K562 (cell line): Measurements from ENCODE around the gene CFAP70. TPM values are rescaled to one million over a fixed set of nuclear protein-coding genes. Genes with fewer than 3 reads are reported as not detected.

Source experiments
- C11orf30 ChIP-seq: fragments of 450-650 bp; IDR thresholded peaks from 2 replicates; pipeline ENCODE4 v1.6.1; 2016; ENCODE audit warnings: low read depth, mild to moderate bottlenecking
- ELF1 ChIP-seq: fragments of 200-800 bp; sonication (Bioruptor generic); IDR thresholded peaks from 2 replicates; pipeline ENCODE4 v1.6.1; 2016; ENCODE audit warnings: missing genetic modification characterization, missing compliant biosample characterization
- ELF4 ChIP-seq: fragments of 450-650 bp; formaldehyde crosslinking; IDR thresholded peaks from 2 replicates; pipeline ENCODE4 v1.4.0; 2022; ENCODE audit warnings: missing genetic modification characterization
- FOSL1 ChIP-seq: fragments of 200-800 bp; sonication (Bioruptor generic); conservative IDR thresholded peaks from 2 replicates; pipeline ENCODE4 v1.6.1; 2016; ENCODE audit warnings: missing genetic modification characterization, missing compliant biosample characterization
- GABPA ChIP-seq: fragments of 200-800 bp; sonication (Bioruptor generic); conservative IDR thresholded peaks from 2 replicates; pipeline ENCODE4 v1.6.1; 2016; ENCODE audit warnings: low read depth, missing genetic modification characterization, missing compliant biosample characterization
- HLTF ChIP-seq: fragments of 450-650 bp; IDR thresholded peaks from 2 replicates; pipeline ENCODE4 v1.6.1; 2016
- MEIS2 ChIP-seq: fragments of 450-650 bp; IDR thresholded peaks from 2 replicates; pipeline ENCODE4 v1.6.1; 2014; ENCODE audit warnings: mild to moderate bottlenecking; ENCODE audit not compliant: partially characterized antibody
- NCOA1 ChIP-seq: fragments of 450-650 bp; IDR thresholded peaks from 2 replicates; pipeline ENCODE4 v1.6.1; 2016; ENCODE audit warnings: low read depth
- PCBP1 ChIP-seq: fragments of 200-400 bp; formaldehyde crosslinking; IDR thresholded peaks from 2 replicates; pipeline ENCODE4 v1.6.1; 2018; ENCODE audit warnings: mild to moderate bottlenecking, low read depth, low read length; ENCODE audit not compliant: poor library complexity, severe bottlenecking
- POLR2AphosphoS5 ChIP-seq: IDR thresholded peaks from 2 replicates; pipeline ENCODE4 v1.6.1; 2011; ENCODE audit warnings: mild to moderate bottlenecking, low read depth, low read length, moderate library complexity; ENCODE audit not compliant: control insufficient read depth, insufficient read depth
- PURB ChIP-seq: sonication (generic); formaldehyde crosslinking; IDR thresholded peaks from 2 replicates; pipeline ENCODE4 v1.9.0; 2021; ENCODE audit warnings: low read depth, mild to moderate bottlenecking, missing genetic modification reagents
- SRSF3 ChIP-seq: fragments of 200-400 bp; formaldehyde crosslinking; IDR thresholded peaks from 2 replicates; pipeline ENCODE4 v1.6.1; 2016; ENCODE audit warnings: mild to moderate bottlenecking, low read length, moderate library complexity; ENCODE audit not compliant: insufficient read depth
- ZKSCAN1 ChIP-seq: fragments of 150-350 bp; IDR thresholded peaks from 2 replicates; pipeline ENCODE4 v1.6.1; 2016; ENCODE audit warnings: low read depth, low read length
- ZNF224 ChIP-seq: sonication (generic); formaldehyde crosslinking; IDR thresholded peaks from 2 replicates; pipeline ENCODE4 v1.8.0; 2022; ENCODE audit warnings: mild to moderate bottlenecking, missing genetic modification reagents
- ZNF785 ChIP-seq: fragments of 250-450 bp; sonication (Bioruptor Pico); IDR thresholded peaks from 2 replicates; pipeline ENCODE4 v1.4.0; 2020; ENCODE audit warnings: mild to moderate bottlenecking
- polyA plus RNA-seq, 8 experiments: library from polyadenylated mRNA; depleted of rRNA in 4 of 8; stranded (reverse) in 5 of 8; unstranded in 3 of 8; fragments of >200 nt; fragmentation: Nextera tagmentation in 2 of 8; fragmentation: Illumina TruSeq in 1 of 8; extraction: Ambion mirVana in 2 of 8; extraction: Trizol in 1 of 8; gene quantifications; 2 replicates each; pipeline versions ENCODE4 v1.2.1 to v1.2.3, GENCODE V29; 2011 to 2014; ENCODE audit warnings: inconsistent platforms in 1 of 8, missing spikeins in 1 of 8
- total RNA-seq, 7 experiments: library from RNA; depleted of rRNA in 6 of 7; stranded (reverse); fragments of >200 nt in 6 of 7; fragmentation: Illumina TruSeq in 2 of 7; extraction: Trizol in 2 of 7; gene quantifications; 2 replicates each; pipeline versions ENCODE4 v1.2.1 to v1.2.3, GENCODE V29; 2011 to 2021; ENCODE audit warnings: low replicate concordance in 1 of 7
- TF ChIP-seq, protein P1 (sequence below), 2 experiments: fragments of 450-650 bp in 1 of 2; sonication (generic) in 1 of 2; formaldehyde crosslinking; conservative IDR thresholded peaks; 2 replicates each; pipeline versions ENCODE4 v1.4.0 to v1.8.1; 2020 to 2022; ENCODE audit warnings: mild to moderate bottlenecking in 1 of 2, missing genetic modification reagents in 1 of 2
- TF ChIP-seq, protein P2 (sequence below): fragments of 250-450 bp; sonication (Bioruptor Pico); IDR thresholded peaks from 2 replicates; pipeline ENCODE4 v1.9.0; 2021; ENCODE audit warnings: mild to moderate bottlenecking
- TF ChIP-seq, protein P3 (sequence below), 3 experiments: IDR thresholded peaks in 2 of 3; conservative IDR thresholded peaks in 1 of 3; 2 replicates each; pipeline ENCODE4 v1.5.1; 2011 to 2012; ENCODE audit warnings: low read length in 3 of 3, mild to moderate bottlenecking in 3 of 3, control low read depth in 2 of 3, improper control_type of control experiment in 1 of 3, inconsistent platforms in 1 of 3, low read depth in 1 of 3, mixed read lengths in 1 of 3, moderate library complexity in 1 of 3; ENCODE audit not compliant: insufficient read depth in 2 of 3
- TF ChIP-seq, protein P4 (sequence below): sonication (generic); formaldehyde crosslinking; IDR thresholded peaks from 2 replicates; pipeline ENCODE4 v1.8.1; 2023; ENCODE audit warnings: mild to moderate bottlenecking, missing genetic modification reagents
- TF ChIP-seq, protein P5 (sequence below): sonication (generic); formaldehyde crosslinking; IDR thresholded peaks from 2 replicates; pipeline ENCODE4 v1.8.1; 2023; ENCODE audit warnings: mild to moderate bottlenecking, missing genetic modification reagents, moderate library complexity
- TF ChIP-seq, protein P6 (sequence below): fragments of 250-450 bp; sonication (Bioruptor Pico); IDR thresholded peaks from 2 replicates; pipeline ENCODE4 v1.5.0; 2020; ENCODE audit warnings: mild to moderate bottlenecking

The CFAP70 gene
- total and polyA plus RNA-seq, 9 of the 15 experiments (the other 6 are each of a cell fraction or from before 2014, with no cell fraction given) = 0.27 to 1.6 (median 0.86) TPM

DNA sequence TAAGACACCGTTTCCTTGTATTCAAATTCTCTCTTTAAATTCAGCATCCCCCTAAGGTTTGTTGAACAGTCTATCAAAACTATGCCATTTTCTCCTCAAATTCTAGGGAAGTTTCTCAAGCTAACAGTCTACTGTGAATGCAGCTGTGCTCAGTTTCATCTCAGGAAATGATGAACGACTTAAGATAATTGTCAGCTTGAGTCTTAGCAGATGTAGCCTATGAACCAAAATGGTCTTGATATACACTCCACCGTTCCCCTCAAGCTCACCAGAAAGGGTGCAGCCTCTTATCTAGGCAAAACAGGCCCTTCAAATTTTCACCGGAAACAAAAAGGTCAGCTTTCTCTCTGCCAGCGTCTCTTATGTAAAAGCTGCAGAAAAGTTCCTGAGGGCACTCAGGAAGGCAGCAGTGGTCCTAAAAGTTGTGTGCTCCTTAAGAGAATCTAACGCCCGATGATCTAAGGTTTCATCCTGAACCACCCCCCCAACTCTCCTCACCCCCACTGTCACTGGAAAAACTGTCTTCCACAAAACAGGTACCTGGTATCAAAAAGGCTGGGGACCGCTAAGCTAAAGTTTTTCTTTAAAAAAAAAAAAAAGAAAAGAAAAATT is 113.7 kb downstream of the CFAP70 start (continued):
- TF ChIP-seq, protein P1, sequence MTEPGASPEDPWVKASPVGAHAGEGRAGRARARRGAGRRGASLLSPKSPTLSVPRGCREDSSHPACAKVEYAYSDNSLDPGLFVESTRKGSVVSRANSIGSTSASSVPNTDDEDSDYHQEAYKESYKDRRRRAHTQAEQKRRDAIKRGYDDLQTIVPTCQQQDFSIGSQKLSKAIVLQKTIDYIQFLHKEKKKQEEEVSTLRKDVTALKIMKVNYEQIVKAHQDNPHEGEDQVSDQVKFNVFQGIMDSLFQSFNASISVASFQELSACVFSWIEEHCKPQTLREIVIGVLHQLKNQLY (CRISPR knock-in tag; conservative IDR thresholded peaks at IDR 0.05) = no peak
- peak; percentile 75; the same call in 1 of the 2 replicates for TF ChIP-seq NCOA1
- no peak for TF ChIP-seq ELF1 (tag)
- peak; percentile 33; the same call in 1 of the 2 replicates for TF ChIP-seq ZKSCAN1
- peak; percentile 45; the same call in 1 of the 2 replicates for TF ChIP-seq FOSL1 (tag)
- TF ChIP-seq HLTF = peak; percentile 63; the same call in 1 of the 2 replicates
- no peak for TF ChIP-seq ZNF224 (CRISPR knock-in tag)
- peak; percentile 99 for TF ChIP-seq MEIS2
- TF ChIP-seq, protein P2, sequence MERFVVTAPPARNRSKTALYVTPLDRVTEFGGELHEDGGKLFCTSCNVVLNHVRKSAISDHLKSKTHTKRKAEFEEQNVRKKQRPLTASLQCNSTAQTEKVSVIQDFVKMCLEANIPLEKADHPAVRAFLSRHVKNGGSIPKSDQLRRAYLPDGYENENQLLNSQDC (CRISPR knock-in tag) = no peak
- TF ChIP-seq, protein P3, sequence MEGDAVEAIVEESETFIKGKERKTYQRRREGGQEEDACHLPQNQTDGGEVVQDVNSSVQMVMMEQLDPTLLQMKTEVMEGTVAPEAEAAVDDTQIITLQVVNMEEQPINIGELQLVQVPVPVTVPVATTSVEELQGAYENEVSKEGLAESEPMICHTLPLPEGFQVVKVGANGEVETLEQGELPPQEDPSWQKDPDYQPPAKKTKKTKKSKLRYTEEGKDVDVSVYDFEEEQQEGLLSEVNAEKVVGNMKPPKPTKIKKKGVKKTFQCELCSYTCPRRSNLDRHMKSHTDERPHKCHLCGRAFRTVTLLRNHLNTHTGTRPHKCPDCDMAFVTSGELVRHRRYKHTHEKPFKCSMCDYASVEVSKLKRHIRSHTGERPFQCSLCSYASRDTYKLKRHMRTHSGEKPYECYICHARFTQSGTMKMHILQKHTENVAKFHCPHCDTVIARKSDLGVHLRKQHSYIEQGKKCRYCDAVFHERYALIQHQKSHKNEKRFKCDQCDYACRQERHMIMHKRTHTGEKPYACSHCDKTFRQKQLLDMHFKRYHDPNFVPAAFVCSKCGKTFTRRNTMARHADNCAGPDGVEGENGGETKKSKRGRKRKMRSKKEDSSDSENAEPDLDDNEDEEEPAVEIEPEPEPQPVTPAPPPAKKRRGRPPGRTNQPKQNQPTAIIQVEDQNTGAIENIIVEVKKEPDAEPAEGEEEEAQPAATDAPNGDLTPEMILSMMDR (IDR thresholded peaks at IDR 0.05 in 2 of 3, conservative IDR thresholded peaks at IDR 0.05 in 1 of 3; ENCODE audit: insufficient read depth in 2 of 3, low read depth in 1 of 3, low read length in 3 of 3) = no peak
- TF ChIP-seq SRSF3 = no peak
- TF ChIP-seq POLR2AphosphoS5 = peak; percentile 97
- no peak for TF ChIP-seq PURB
- TF ChIP-seq, protein P4, sequence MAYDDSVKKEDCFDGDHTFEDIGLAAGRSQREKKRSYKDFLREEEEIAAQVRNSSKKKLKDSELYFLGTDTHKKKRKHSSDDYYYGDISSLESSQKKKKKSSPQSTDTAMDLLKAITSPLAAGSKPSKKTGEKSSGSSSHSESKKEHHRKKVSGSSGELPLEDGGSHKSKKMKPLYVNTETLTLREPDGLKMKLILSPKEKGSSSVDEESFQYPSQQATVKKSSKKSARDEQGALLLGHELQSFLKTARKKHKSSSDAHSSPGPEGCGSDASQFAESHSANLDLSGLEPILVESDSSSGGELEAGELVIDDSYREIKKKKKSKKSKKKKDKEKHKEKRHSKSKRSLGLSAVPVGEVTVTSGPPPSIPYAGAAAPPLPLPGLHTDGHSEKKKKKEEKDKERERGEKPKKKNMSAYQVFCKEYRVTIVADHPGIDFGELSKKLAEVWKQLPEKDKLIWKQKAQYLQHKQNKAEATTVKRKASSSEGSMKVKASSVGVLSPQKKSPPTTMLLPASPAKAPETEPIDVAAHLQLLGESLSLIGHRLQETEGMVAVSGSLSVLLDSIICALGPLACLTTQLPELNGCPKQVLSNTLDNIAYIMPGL (CRISPR knock-in tag) = no peak
- no peak for TF ChIP-seq ELF4 (CRISPR knock-in tag)
- 0 out of 2 replicates have a peak, but pooled peaks have one; percentile 46 for TF ChIP-seq C11orf30
- TF ChIP-seq, protein P5, sequence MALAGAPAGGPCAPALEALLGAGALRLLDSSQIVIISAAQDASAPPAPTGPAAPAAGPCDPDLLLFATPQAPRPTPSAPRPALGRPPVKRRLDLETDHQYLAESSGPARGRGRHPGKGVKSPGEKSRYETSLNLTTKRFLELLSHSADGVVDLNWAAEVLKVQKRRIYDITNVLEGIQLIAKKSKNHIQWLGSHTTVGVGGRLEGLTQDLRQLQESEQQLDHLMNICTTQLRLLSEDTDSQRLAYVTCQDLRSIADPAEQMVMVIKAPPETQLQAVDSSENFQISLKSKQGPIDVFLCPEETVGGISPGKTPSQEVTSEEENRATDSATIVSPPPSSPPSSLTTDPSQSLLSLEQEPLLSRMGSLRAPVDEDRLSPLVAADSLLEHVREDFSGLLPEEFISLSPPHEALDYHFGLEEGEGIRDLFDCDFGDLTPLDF (CRISPR knock-in tag) = no peak
- TF ChIP-seq, protein P6, sequence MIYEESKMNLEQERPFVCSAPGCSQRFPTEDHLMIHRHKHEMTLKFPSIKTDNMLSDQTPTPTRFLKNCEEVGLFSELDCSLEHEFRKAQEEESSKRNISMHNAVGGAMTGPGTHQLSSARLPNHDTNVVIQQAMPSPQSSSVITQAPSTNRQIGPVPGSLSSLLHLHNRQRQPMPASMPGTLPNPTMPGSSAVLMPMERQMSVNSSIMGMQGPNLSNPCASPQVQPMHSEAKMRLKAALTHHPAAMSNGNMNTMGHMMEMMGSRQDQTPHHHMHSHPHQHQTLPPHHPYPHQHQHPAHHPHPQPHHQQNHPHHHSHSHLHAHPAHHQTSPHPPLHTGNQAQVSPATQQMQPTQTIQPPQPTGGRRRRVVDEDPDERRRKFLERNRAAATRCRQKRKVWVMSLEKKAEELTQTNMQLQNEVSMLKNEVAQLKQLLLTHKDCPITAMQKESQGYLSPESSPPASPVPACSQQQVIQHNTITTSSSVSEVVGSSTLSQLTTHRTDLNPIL (CRISPR knock-in tag) = no peak
- TF ChIP-seq ZNF785 (CRISPR knock-in tag) = no peak
- TF ChIP-seq PCBP1 = no peak
- TF ChIP-seq GABPA (tag) = peak; percentile 57; the same call in 1 of the 2 replicates
